Measurements from ENCODE around the gene SMIM20. TPM values are rescaled to one million over a fixed set of nuclear protein-coding genes. Genes with fewer than 3 reads are reported as not detected.

The SMIM20 gene
- total and polyA plus RNA-seq, 4 donors, result 11.1 to 25.0 (median 20.4) TPM

- TF ChIP-seq GABPA (IDR thresholded peaks at IDR 0.05 in 1 of 2, conservative IDR thresholded peaks at IDR 0.05 in 1 of 2), result no peak
- TF ChIP-seq, protein P1, sequence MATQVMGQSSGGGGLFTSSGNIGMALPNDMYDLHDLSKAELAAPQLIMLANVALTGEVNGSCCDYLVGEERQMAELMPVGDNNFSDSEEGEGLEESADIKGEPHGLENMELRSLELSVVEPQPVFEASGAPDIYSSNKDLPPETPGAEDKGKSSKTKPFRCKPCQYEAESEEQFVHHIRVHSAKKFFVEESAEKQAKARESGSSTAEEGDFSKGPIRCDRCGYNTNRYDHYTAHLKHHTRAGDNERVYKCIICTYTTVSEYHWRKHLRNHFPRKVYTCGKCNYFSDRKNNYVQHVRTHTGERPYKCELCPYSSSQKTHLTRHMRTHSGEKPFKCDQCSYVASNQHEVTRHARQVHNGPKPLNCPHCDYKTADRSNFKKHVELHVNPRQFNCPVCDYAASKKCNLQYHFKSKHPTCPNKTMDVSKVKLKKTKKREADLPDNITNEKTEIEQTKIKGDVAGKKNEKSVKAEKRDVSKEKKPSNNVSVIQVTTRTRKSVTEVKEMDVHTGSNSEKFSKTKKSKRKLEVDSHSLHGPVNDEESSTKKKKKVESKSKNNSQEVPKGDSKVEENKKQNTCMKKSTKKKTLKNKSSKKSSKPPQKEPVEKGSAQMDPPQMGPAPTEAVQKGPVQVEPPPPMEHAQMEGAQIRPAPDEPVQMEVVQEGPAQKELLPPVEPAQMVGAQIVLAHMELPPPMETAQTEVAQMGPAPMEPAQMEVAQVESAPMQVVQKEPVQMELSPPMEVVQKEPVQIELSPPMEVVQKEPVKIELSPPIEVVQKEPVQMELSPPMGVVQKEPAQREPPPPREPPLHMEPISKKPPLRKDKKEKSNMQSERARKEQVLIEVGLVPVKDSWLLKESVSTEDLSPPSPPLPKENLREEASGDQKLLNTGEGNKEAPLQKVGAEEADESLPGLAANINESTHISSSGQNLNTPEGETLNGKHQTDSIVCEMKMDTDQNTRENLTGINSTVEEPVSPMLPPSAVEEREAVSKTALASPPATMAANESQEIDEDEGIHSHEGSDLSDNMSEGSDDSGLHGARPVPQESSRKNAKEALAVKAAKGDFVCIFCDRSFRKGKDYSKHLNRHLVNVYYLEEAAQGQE (IDR thresholded peaks at IDR 0.05), result peak; percentile 55
- Histone ChIP-seq H3K9ac (ENCODE audit: low read depth in 1 of 2, low read length in 2 of 2) (no peak overlapping the region), H3K9me3 (ENCODE audit: control insufficient read depth in 4 of 4, low read length in 3 of 4) (no peaks in the 10 kb centered on the region), H3K4me1 (ENCODE audit: control insufficient read depth in 4 of 4, insufficient read depth in 4 of 4, low read length in 3 of 4) (no peaks in the 10 kb centered on the region), H3K4me3 (ENCODE audit: low read depth in 1 of 3, low read length in 3 of 3) (no peak overlapping the region), H3K27ac (ENCODE audit: low read depth in 1 of 2, low read length in 2 of 2) (no peak overlapping the region), H3K27me3 (ENCODE audit: control insufficient read depth in 4 of 4, insufficient read depth in 4 of 4, low read length in 3 of 4) (no peaks in the 10 kb centered on the region), H3K36me3 (ENCODE audit: control insufficient read depth in 4 of 4, insufficient read depth in 3 of 4, low read depth in 1 of 4, low read length in 3 of 4) (no peaks in the 10 kb centered on the region)
- DNase-seq (ENCODE audit: low spot score), result no peak
- 67% methylated on average over 5 of the region's 5 CpGs for WGBS
Measured at GRCh38 chr4:25896776-25897539, 17.1 kb upstream of the SMIM20 start.

- H3K4me1 ChIP-seq (ENCODE audit: control insufficient read depth in 4 of 4, insufficient read depth in 4 of 4, low read length in 3 of 4), result no peaks in the 10 kb centered on the region
- H3K36me3 ChIP-seq (ENCODE audit: control insufficient read depth in 4 of 4, insufficient read depth in 3 of 4, low read depth in 1 of 4, low read length in 3 of 4), result no peaks in the 10 kb centered on the region
- H3K4me3 ChIP-seq (ENCODE audit: low read depth in 1 of 3, low read length in 3 of 3), result no peak overlapping the region
- H3K27me3 ChIP-seq (ENCODE audit: control insufficient read depth in 4 of 4, insufficient read depth in 4 of 4, low read length in 3 of 4), result no peaks in the 10 kb centered on the region
- TF ChIP-seq, protein P2, sequence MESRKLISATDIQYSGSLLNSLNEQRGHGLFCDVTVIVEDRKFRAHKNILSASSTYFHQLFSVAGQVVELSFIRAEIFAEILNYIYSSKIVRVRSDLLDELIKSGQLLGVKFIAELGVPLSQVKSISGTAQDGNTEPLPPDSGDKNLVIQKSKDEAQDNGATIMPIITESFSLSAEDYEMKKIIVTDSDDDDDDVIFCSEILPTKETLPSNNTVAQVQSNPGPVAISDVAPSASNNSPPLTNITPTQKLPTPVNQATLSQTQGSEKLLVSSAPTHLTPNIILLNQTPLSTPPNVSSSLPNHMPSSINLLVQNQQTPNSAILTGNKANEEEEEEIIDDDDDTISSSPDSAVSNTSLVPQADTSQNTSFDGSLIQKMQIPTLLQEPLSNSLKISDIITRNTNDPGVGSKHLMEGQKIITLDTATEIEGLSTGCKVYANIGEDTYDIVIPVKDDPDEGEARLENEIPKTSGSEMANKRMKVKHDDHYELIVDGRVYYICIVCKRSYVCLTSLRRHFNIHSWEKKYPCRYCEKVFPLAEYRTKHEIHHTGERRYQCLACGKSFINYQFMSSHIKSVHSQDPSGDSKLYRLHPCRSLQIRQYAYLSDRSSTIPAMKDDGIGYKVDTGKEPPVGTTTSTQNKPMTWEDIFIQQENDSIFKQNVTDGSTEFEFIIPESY (IDR thresholded peaks at IDR 0.05), result no peak
- TF ChIP-seq YY1 (IDR thresholded peaks at IDR 0.05), result no peak
- no peak for TF ChIP-seq NR2F2 (IDR thresholded peaks at IDR 0.05)
- TF ChIP-seq TAF1 (conservative IDR thresholded peaks at IDR 0.05), result no peak
- TF ChIP-seq, protein P3, sequence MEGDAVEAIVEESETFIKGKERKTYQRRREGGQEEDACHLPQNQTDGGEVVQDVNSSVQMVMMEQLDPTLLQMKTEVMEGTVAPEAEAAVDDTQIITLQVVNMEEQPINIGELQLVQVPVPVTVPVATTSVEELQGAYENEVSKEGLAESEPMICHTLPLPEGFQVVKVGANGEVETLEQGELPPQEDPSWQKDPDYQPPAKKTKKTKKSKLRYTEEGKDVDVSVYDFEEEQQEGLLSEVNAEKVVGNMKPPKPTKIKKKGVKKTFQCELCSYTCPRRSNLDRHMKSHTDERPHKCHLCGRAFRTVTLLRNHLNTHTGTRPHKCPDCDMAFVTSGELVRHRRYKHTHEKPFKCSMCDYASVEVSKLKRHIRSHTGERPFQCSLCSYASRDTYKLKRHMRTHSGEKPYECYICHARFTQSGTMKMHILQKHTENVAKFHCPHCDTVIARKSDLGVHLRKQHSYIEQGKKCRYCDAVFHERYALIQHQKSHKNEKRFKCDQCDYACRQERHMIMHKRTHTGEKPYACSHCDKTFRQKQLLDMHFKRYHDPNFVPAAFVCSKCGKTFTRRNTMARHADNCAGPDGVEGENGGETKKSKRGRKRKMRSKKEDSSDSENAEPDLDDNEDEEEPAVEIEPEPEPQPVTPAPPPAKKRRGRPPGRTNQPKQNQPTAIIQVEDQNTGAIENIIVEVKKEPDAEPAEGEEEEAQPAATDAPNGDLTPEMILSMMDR (IDR thresholded peaks at IDR 0.05; ENCODE audit: low read depth, low read length, missing input control), result no peak
- TF ChIP-seq EGR1 (IDR thresholded peaks at IDR 0.05; ENCODE audit: low read depth in 2 of 2), result no peak
- no peak for TF ChIP-seq FOXA1 (IDR thresholded peaks at IDR 0.05)
- no peak for TF ChIP-seq RAD21 (IDR thresholded peaks at IDR 0.05)
- TF ChIP-seq, protein P4, sequence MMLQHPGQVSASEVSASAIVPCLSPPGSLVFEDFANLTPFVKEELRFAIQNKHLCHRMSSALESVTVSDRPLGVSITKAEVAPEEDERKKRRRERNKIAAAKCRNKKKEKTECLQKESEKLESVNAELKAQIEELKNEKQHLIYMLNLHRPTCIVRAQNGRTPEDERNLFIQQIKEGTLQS (IDR thresholded peaks at IDR 0.05), result no peak
- no peak for TF ChIP-seq FOXA2 (IDR thresholded peaks at IDR 0.05)
- DNase-seq (ENCODE audit: low spot score), result no peak
- H3K27ac ChIP-seq (ENCODE audit: low read depth in 1 of 2, low read length in 2 of 2), result no peak overlapping the region
- H3K9me3 ChIP-seq (ENCODE audit: control insufficient read depth in 4 of 4, low read length in 3 of 4), result no peaks in the 10 kb centered on the region
- WGBS, result 87% methylated on average over 1 of the region's 1 CpG
- H3K9ac ChIP-seq (ENCODE audit: low read depth in 1 of 2, low read length in 2 of 2), result no peak overlapping the region
Measured at GRCh38 chr4:25900310-25900709, 13.7 kb upstream of the SMIM20 start.

All from liver (tissue), 9 donors.